ENCODE results near the gene NTM.

NTM gene

DNA sequence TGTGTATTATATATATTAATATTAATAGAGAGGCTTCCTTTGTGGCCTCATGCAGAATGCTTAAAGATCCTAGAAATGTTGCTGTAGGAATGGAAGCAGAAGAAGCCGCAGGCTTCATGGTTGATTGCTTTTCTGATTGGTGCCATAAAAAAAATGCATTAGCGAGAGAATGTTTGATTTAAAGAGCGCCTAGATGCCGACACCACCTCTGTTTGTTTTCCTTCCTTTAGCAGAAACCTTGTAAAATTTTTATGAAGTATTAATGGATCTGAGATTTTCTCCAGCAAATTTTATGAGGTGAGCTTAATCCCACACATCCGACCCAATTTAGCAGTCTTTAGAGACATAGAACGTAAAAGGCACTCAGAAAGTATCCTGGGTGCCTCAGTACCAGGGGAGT lies 587.5 kb downstream of the NTM start:
- no peak overlapping the region for H3K9ac ChIP-seq (ENCODE audit: low read length)
- no peaks in the 10 kb centered on the region for H4K20me1 ChIP-seq (ENCODE audit: insufficient read depth, low read length)
- no peak overlapping the region for H3K4me3 ChIP-seq (ENCODE audit: low read depth, low read length, poor library complexity, severe bottlenecking)
- no peak overlapping the region for H2AFZ ChIP-seq (ENCODE audit: low read length)
- H3K79me2 ChIP-seq (ENCODE audit: insufficient read depth, low read length) = no peaks in the 10 kb centered on the region
- TF ChIP-seq, protein P1, sequence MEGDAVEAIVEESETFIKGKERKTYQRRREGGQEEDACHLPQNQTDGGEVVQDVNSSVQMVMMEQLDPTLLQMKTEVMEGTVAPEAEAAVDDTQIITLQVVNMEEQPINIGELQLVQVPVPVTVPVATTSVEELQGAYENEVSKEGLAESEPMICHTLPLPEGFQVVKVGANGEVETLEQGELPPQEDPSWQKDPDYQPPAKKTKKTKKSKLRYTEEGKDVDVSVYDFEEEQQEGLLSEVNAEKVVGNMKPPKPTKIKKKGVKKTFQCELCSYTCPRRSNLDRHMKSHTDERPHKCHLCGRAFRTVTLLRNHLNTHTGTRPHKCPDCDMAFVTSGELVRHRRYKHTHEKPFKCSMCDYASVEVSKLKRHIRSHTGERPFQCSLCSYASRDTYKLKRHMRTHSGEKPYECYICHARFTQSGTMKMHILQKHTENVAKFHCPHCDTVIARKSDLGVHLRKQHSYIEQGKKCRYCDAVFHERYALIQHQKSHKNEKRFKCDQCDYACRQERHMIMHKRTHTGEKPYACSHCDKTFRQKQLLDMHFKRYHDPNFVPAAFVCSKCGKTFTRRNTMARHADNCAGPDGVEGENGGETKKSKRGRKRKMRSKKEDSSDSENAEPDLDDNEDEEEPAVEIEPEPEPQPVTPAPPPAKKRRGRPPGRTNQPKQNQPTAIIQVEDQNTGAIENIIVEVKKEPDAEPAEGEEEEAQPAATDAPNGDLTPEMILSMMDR (IDR thresholded peaks at IDR 0.05; ENCODE audit: low read length) = no peak
- TF ChIP-seq EZH2 (IDR thresholded peaks at IDR 0.05; ENCODE audit: borderline replicate concordance, low read length) = no peak
- no peaks in the 10 kb centered on the region for H3F3A ChIP-seq (ENCODE audit: insufficient read depth, low read length)
- H3K27ac ChIP-seq (ENCODE audit: low read depth, low read length, poor library complexity, severe bottlenecking) = no peak overlapping the region
- H3K9me3 ChIP-seq (ENCODE audit: low read length) = no peaks in the 10 kb centered on the region
- H3K27me3 ChIP-seq (ENCODE audit: insufficient read depth, low read length) = no peaks in the 10 kb centered on the region
- H3K36me3 ChIP-seq (ENCODE audit: insufficient read depth, low read length) = no peaks in the 10 kb centered on the region
- H3K4me1 ChIP-seq (ENCODE audit: insufficient read depth, low read length, severe bottlenecking) = no peaks in the 10 kb centered on the region
- no peak overlapping the region for H3K4me2 ChIP-seq (ENCODE audit: low read length)
- H3K9me2 ChIP-seq (ENCODE audit: low read depth, low read length) = no peaks in the 10 kb centered on the region

DNA sequence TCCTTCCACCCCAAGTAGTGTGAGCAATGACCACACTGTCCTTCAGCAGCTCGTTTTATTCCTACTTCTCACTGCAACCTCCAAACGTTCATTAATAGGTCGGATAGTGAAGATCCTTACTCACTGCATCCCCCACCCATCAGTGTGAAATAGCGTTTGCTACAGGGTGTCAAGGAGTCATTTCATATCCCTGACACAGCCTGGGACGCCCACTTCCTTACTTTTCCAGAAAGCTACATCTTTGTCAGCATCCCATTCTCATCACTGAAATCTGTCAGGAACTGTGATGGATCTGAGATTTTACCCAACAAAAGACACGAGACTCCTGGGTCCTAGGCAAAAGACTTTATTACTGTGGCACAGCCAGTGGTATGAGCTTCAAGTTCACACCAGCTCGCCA lies 592.4 kb downstream of the NTM start:
- H3K4me3 ChIP-seq (ENCODE audit: low read depth, low read length, poor library complexity, severe bottlenecking) = no peak overlapping the region
- H3K9me3 ChIP-seq (ENCODE audit: low read length) = no peaks in the 10 kb centered on the region
- no peak overlapping the region for H2AFZ ChIP-seq (ENCODE audit: low read length)
- no peak overlapping the region for H3K27ac ChIP-seq (ENCODE audit: low read depth, low read length, poor library complexity, severe bottlenecking)
- H3K27me3 ChIP-seq (ENCODE audit: insufficient read depth, low read length) = no peaks in the 10 kb centered on the region
- H3K36me3 ChIP-seq (ENCODE audit: insufficient read depth, low read length) = no peaks in the 10 kb centered on the region
- TF ChIP-seq, protein P1 (IDR thresholded peaks at IDR 0.05; ENCODE audit: low read length) = no peak
- TF ChIP-seq EZH2 (IDR thresholded peaks at IDR 0.05; ENCODE audit: borderline replicate concordance, low read length) = no peak
- H3F3A ChIP-seq (ENCODE audit: insufficient read depth, low read length) = no peaks in the 10 kb centered on the region
- no peak overlapping the region for H3K4me2 ChIP-seq (ENCODE audit: low read length)
- H3K79me2 ChIP-seq (ENCODE audit: insufficient read depth, low read length) = no peaks in the 10 kb centered on the region
- no peak overlapping the region for H3K9ac ChIP-seq (ENCODE audit: low read length)
- H3K4me1 ChIP-seq (ENCODE audit: insufficient read depth, low read length, severe bottlenecking) = no peaks in the 10 kb centered on the region
- no peaks in the 10 kb centered on the region for H4K20me1 ChIP-seq (ENCODE audit: insufficient read depth, low read length)
- H3K9me2 ChIP-seq (ENCODE audit: low read depth, low read length) = no peaks in the 10 kb centered on the region

DNA sequence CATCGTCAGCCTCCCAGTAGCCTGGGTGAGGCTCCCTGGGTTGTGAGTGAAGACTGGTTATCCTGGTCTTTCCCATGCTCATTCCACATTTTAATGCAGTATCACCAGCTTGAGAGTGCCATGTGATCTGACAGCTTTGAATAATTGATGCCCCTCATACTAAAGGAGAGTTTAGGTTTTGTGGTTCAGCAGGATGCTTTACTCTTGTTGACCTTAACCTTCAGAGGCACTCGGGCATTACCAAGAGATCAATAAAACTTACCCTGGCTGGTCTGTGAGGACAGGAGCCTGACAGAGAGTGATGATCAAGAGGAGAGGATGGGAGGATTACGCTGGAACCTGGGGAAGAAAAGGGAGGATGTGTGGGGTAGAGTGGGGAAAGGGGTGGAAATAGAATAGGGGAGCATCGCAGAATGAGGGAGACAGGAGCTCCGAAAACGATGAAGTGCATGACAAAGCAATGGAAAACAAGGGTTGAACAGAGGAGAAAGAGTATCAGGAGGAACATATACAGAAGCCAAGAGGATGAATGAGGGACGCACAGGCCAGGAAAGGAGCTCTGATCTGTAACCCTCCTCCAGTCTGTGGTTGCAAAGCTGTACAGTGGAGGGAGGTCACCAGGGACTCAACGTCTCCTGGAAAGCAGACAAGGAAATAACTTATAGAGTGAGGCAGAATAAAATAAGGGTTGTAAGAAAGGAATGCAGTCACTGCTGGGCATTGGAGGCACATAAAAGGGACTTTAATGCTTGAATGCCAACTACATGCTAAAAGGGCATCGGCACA lies 594.5 kb downstream of the NTM start:
- H2AFZ ChIP-seq (ENCODE audit: low read length) = no peak overlapping the region
- no peaks in the 10 kb centered on the region for H3F3A ChIP-seq (ENCODE audit: insufficient read depth, low read length)
- no peaks in the 10 kb centered on the region for H3K4me1 ChIP-seq (ENCODE audit: insufficient read depth, low read length, severe bottlenecking)
- no peaks in the 10 kb centered on the region for H3K36me3 ChIP-seq (ENCODE audit: insufficient read depth, low read length)
- H3K27ac ChIP-seq (ENCODE audit: low read depth, low read length, poor library complexity, severe bottlenecking) = no peak overlapping the region
- H3K79me2 ChIP-seq (ENCODE audit: insufficient read depth, low read length) = no peaks in the 10 kb centered on the region
- no peaks in the 10 kb centered on the region for H4K20me1 ChIP-seq (ENCODE audit: insufficient read depth, low read length)
- H3K4me2 ChIP-seq (ENCODE audit: low read length) = no peak overlapping the region
- H3K9me3 ChIP-seq (ENCODE audit: low read length) = no peaks in the 10 kb centered on the region
- no peak overlapping the region for H3K4me3 ChIP-seq (ENCODE audit: low read depth, low read length, poor library complexity, severe bottlenecking)
- H3K9ac ChIP-seq (ENCODE audit: low read length) = no peak overlapping the region
- no peaks in the 10 kb centered on the region for H3K27me3 ChIP-seq (ENCODE audit: insufficient read depth, low read length)
- TF ChIP-seq EZH2 (IDR thresholded peaks at IDR 0.05; ENCODE audit: borderline replicate concordance, low read length) = no peak
- TF ChIP-seq, protein P1 (IDR thresholded peaks at IDR 0.05; ENCODE audit: low read length) = no peak
- no peaks in the 10 kb centered on the region for H3K9me2 ChIP-seq (ENCODE audit: low read depth, low read length)

All from OCI-LY1 (cell line).